Omental fat pad (tissue), 4 donors: ENCODE results near the gene CFAP20. TPM values are rescaled to one million over a fixed set of nuclear protein-coding genes. Genes with fewer than 3 reads are reported as not detected.

Experiments
- ATAC-seq: fragments of 150-250 bp; one replicate; pipeline ENCODE4 v1.9.1; 2016; ENCODE audit warnings: mild to moderate bottlenecking, moderate library complexity; ENCODE audit not compliant: low FRiP score
- DNase-seq: peaks from one replicate; pipeline ENCODE4 v3.0.0-alpha.2; 2019; ENCODE audit warnings: low spot score
- CTCF ChIP-seq, 3 donors: fragments of 450-650 bp; IDR thresholded peaks; one replicate each; pipeline ENCODE4 v1.5.1; 2016 to 2017; ENCODE audit warnings: antibody characterized with exemption in 3 of 3, mild to moderate bottlenecking in 3 of 3, moderate library complexity in 2 of 3
- total RNA-seq, 4 donors: library from RNA; depleted of rRNA; stranded (reverse); fragments of >200 nt; gene quantifications; one replicate each; pipeline ENCODE4 v1.1.0, GENCODE V29; 2016

The CFAP20 gene
- total RNA-seq, 4 donors from 2014 or later: 28.5 to 39.2 (median 33.8) TPM

- no peak for DNase-seq
- no peak for ATAC-seq
- TF ChIP-seq CTCF (IDR thresholded peaks at IDR 0.05): no peak
Measured at GRCh38 chr16:58109881-58110280, 19.3 kb downstream of the CFAP20 start.

GRCh38 chr16:58109330-58109729, 19.9 kb downstream of the CFAP20 start:
- TF ChIP-seq CTCF (IDR thresholded peaks at IDR 0.05): no peak
- DNase-seq (no peak), ATAC-seq (no peak)

- DNase-seq: no peak
- ATAC-seq: no peak
- no peak for TF ChIP-seq CTCF (IDR thresholded peaks at IDR 0.05)
Measured at GRCh38 chr16:58107709-58108108, 21.5 kb downstream of the CFAP20 start.

- DNase-seq (no peak), ATAC-seq (no peak)
- no peak for TF ChIP-seq CTCF (IDR thresholded peaks at IDR 0.05)
Measured at GRCh38 chr16:58107228-58107627, 22.0 kb downstream of the CFAP20 start.

GRCh38 chr16:58105631-58106030, 23.6 kb downstream of the CFAP20 start:
- DNase-seq (no peak), ATAC-seq (no peak)
- no peak for TF ChIP-seq CTCF (IDR thresholded peaks at IDR 0.05)

GRCh38 chr16:58102665-58103392, 26.4 kb downstream of the CFAP20 start:
- TF ChIP-seq CTCF (IDR thresholded peaks at IDR 0.05): no peak
- no peak for DNase-seq
- no peak for ATAC-seq

- no peak for ATAC-seq
- TF ChIP-seq CTCF (IDR thresholded peaks at IDR 0.05): no peak
- DNase-seq: no peak
Measured at GRCh38 chr16:58099956-58100300, 29.3 kb downstream of the CFAP20 start.
